Naive thymus-derived CD4-positive, alpha-beta T cell (primary cell): ENCODE data around the gene NETO2. TPM values are rescaled to one million over a fixed set of nuclear protein-coding genes. Genes with fewer than 3 reads are reported as not detected.

ENCODE experiments used
- ATAC-seq: fragments of 150-1000 bp; cut with Tn5 transposase; 2 replicates; pipeline ENCODE4 v1.10.0; 2021; ENCODE audit warnings: mild to moderate bottlenecking, moderate library complexity
- CTCF ChIA-PET: fragments of 350-600 bp; sonication (Branson Sonifier 250); formaldehyde crosslinking; loops from one replicate; lab custom pipeline; 2021; ENCODE audit warnings: antibody characterized with exemption; lab: Charles Lee
- POLR2A ChIA-PET: fragments of 350-600 bp; sonication (Branson Sonifier 250); formaldehyde crosslinking; loops from one replicate; lab custom pipeline; 2021; ENCODE audit warnings: antibody characterized with exemption, inconsistent platforms; lab: Charles Lee
- DNase-seq, 9 donors: peaks; one replicate each; pipeline versions ENCODE4 v3.0.0 to v3.0.0-alpha.2; 2020 to 2022; ENCODE audit warnings: mixed read lengths in 1 of 9
- H3K27ac ChIP-seq: one replicate; pipeline ENCODE4 v1.7.0; 2013; ENCODE audit warnings: mild to moderate bottlenecking, low read depth, low read length, moderate library complexity
- H3K27me3 ChIP-seq, 2 donors: one replicate each; pipeline ENCODE4 v1.7.0; 2013; ENCODE audit warnings: low read length in 2 of 2, mild to moderate bottlenecking in 2 of 2, moderate library complexity in 2 of 2; ENCODE audit not compliant: control insufficient read depth in 2 of 2, insufficient read depth in 2 of 2
- H3K36me3 ChIP-seq, 3 experiments: 1 replicate in 2 of 3; 2 replicates in 1 of 3; pipeline ENCODE4 v1.7.0; 2013; ENCODE audit warnings: low read length in 3 of 3, mild to moderate bottlenecking in 3 of 3, moderate library complexity in 1 of 3; ENCODE audit not compliant: insufficient read depth in 3 of 3, control insufficient read depth in 2 of 3
- H3K4me1 ChIP-seq, 2 donors: one replicate each; pipeline ENCODE4 v1.7.0; 2013; ENCODE audit warnings: low read length in 2 of 2, mild to moderate bottlenecking in 2 of 2, moderate library complexity in 1 of 2; ENCODE audit not compliant: control insufficient read depth in 2 of 2, insufficient read depth in 2 of 2
- H3K4me3 ChIP-seq: 2 replicates; pipeline ENCODE4 v1.7.0; 2013; ENCODE audit warnings: mild to moderate bottlenecking, low read length
- H3K9me3 ChIP-seq, 3 experiments: 1 replicate in 2 of 3; 2 replicates in 1 of 3; pipeline ENCODE4 v1.7.0; 2013; ENCODE audit warnings: low read length in 3 of 3; ENCODE audit not compliant: control insufficient read depth in 2 of 3
- H3K27ac Mint-ChIP-seq, 9 donors: one replicate each; pipeline ENCODE4 v1.8.0; 2020 to 2022; ENCODE audit warnings: mixed read lengths in 9 of 9, mild to moderate bottlenecking in 8 of 9, moderate library complexity in 5 of 9, inconsistent platforms in 2 of 9
- H3K27me3 Mint-ChIP-seq, 5 donors: one replicate each; pipeline ENCODE4 v1.8.0; 2021 to 2022; ENCODE audit warnings: mixed read lengths in 5 of 5, mild to moderate bottlenecking in 1 of 5
- H3K36me3 Mint-ChIP-seq, 5 donors: one replicate each; pipeline ENCODE4 v1.8.0; 2020 to 2022; ENCODE audit warnings: mixed read lengths in 5 of 5, mild to moderate bottlenecking in 3 of 5, inconsistent platforms in 1 of 5
- H3K4me1 Mint-ChIP-seq, 7 donors: one replicate each; pipeline ENCODE4 v1.8.0; 2020 to 2022; ENCODE audit warnings: mixed read lengths in 7 of 7, mild to moderate bottlenecking in 3 of 7, inconsistent platforms in 1 of 7
- H3K4me3 Mint-ChIP-seq, 10 donors: one replicate each; pipeline ENCODE4 v1.8.0; 2020 to 2022; ENCODE audit warnings: mild to moderate bottlenecking in 10 of 10, mixed read lengths in 10 of 10, moderate library complexity in 6 of 10, inconsistent platforms in 2 of 10
- H3K9me3 Mint-ChIP-seq, 11 donors: one replicate each; pipeline ENCODE4 v1.8.0; 2020 to 2022; ENCODE audit warnings: mixed read lengths in 11 of 11, mild to moderate bottlenecking in 4 of 11, inconsistent platforms in 1 of 11, moderate library complexity in 1 of 11
- intact Hi-C, 2 donors: fragments of 100-400 bp; cut with micrococcal nuclease; formaldehyde crosslinking; loops; one replicate each; pipeline ENCODE4 v1.15.1; 2023
- polyA plus RNA-seq, 2 donors: library from polyadenylated mRNA; unstranded; fragments of 300-500 nt; fragmentation: Illumina TruSeq; gene quantifications; one replicate each; pipeline ENCODE4 v1.2.3, GENCODE V29; 2021
- total RNA-seq, 6 experiments: library from RNA in 5 of 6; stranded (reverse) in 5 of 6; gene quantifications; 1 replicate in 5 of 6; 2 replicates in 1 of 6; pipeline ENCODE4 v1.2.3 and lab custom pipeline; 2021 to 2026

NETO2 gene
- total and polyA plus RNA-seq, 7 experiments from 2014 or later: 0.25 to 8.1 (median 0.38) TPM; not detected in 1

DNA sequence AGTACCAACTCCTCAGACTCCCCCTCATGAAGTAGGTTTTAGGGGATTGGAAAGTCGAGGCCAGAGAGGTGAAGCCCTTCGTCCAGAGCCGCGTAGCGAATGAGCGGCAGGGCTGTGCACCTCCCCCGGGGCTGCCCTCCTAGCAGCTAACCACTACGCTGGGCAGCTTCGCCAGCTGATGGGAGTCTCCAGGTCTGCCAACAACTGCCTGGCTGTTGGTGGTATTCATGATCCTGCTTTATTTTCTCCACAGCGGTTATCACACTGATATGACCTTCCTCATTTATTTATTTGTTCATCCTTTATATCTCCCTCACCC is 773 bp upstream of the NETO2 start:
- peaks cover 0 to under 1% (median 0%) of the 10 kb centered on the region in 3 experiments for H3K9me3 ChIP-seq
- H3K36me3 Mint-ChIP-seq: no peaks in the 10 kb centered on the region
- H3K27ac Mint-ChIP-seq: peak overlapping the region in 3 of 9 donors; percentile 4 to 44 (median 41)
- H3K27me3 Mint-ChIP-seq: peaks cover 22 to 37% (median 34%) of the 10 kb centered on the region in 5 donors
- peak overlapping the region; percentile 34 for H3K4me3 ChIP-seq
- H3K4me1 ChIP-seq: peaks cover 10 to 15% of the 10 kb centered on the region in 2 donors
- peaks cover 0 to 12% of the 10 kb centered on the region in 2 donors for H3K27me3 ChIP-seq
- DNase-seq (peak in 2 of 9 donors; percentile 2 to 16), ATAC-seq (no peak)
- intact Hi-C loops: loop anchor here (1.0 to 10.0 kb wide), 13 partner anchors 77 to 1488 kb away; partner anchors contain the start of genes DNAJA2 (in 2 of the 2), C16orf87 (in 1 of the 2), ITFG1 (in 1 of the 2) and N4BP1 (in 1 of the 2)
- CTCF ChIA-PET: no interaction called here
- peaks cover 12 to 23% (median 17%) of the 10 kb centered on the region in 7 donors for H3K4me1 Mint-ChIP-seq
- H3K9me3 Mint-ChIP-seq: peaks cover 0 to 6% (median 0%) of the 10 kb centered on the region in 11 donors
- POLR2A ChIA-PET: no interaction called here
- no peak overlapping the region for H3K27ac ChIP-seq
- H3K36me3 ChIP-seq: no peaks in the 10 kb centered on the region
- H3K4me3 Mint-ChIP-seq: peak overlapping the region; percentile 60 to 82 (median 71)

DNA sequence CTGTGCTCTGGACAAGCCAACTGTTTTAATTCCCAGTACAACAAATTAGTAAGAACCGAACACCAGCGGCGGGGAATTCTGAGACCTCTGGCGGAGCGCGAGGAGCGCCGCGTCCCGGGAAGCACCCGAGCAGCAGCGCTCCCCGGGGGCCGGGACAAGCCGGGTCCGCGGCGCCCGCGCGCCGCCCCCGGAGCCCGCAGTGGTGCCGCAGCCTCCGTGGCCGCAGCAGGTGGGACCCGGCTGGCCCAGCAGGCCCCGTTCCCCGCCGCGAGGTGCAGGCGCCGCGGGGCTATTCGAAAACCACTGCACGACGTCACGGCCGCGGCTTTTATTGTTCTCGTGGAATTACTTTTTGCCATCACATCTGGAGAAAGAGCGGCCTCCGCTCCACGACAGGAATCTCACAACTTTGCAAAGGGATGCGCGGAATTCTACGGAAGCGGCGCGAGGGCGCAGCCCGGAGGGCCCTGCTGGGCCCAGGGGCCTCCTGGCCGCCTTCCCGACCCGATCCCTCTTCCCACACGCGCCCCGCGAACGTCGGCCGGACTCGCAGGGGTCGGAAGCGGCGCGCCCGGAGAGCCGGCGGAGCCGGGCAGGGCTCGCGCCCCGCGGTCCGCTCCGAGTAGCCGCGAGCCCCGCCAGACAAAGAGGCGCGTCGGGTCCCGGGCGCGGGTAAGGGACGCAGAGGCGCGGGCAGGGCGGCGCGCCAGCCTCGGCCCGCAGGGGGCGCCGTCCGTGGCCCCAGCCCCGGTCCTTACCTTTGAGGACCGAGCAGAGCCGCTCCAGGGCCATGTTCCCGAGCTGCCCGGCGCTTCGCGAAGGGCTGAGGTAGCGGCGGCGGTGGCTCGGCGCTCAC is 696 bp downstream of the NETO2 start:
- H3K36me3 Mint-ChIP-seq: no peaks in the 10 kb centered on the region
- H3K4me3 Mint-ChIP-seq: peak overlapping the region in 9 of 10 donors; percentile 72 to 89 (median 85)
- H3K27me3 Mint-ChIP-seq: peaks cover 22 to 37% (median 34%) of the 10 kb centered on the region in 5 donors
- H3K9me3 Mint-ChIP-seq: peaks cover 0 to 5% (median 0%) of the 10 kb centered on the region in 11 donors
- no peak overlapping the region for H3K27ac ChIP-seq
- ChIA-PET POLR2A (no interaction called here), CTCF (interaction anchor here (0.6 to 1.7 kb wide), 3 partner anchors 420 to 1022 kb away, joined by 3 to 10 read pairs (median 4); partner anchors contain the start of gene ABCC12)
- peaks cover 10 to 15% of the 10 kb centered on the region in 2 donors for H3K4me1 ChIP-seq
- ATAC-seq (peak; percentile 74), DNase-seq (peak in 8 of 9 donors; percentile 4 to 82 (median 22))
- intact Hi-C loops: loop anchor here (1.0 to 10.0 kb wide), 18 partner anchors 76 to 1489 kb away; partner anchors contain the start of genes DNAJA2 (in 2 of the 2), C16orf87 (in 1 of the 2), ITFG1 (in 1 of the 2) and LONP2 (in 1 of the 2)
- H3K4me3 ChIP-seq: peak overlapping the region; percentile 8
- H3K4me1 Mint-ChIP-seq: peaks cover 12 to 24% (median 17%) of the 10 kb centered on the region in 7 donors
- peaks cover 0 to 12% of the 10 kb centered on the region in 2 donors for H3K27me3 ChIP-seq
- H3K27ac Mint-ChIP-seq: no peak overlapping the region
- H3K9me3 ChIP-seq: no peaks in the 10 kb centered on the region
- H3K36me3 ChIP-seq: no peaks in the 10 kb centered on the region

DNA sequence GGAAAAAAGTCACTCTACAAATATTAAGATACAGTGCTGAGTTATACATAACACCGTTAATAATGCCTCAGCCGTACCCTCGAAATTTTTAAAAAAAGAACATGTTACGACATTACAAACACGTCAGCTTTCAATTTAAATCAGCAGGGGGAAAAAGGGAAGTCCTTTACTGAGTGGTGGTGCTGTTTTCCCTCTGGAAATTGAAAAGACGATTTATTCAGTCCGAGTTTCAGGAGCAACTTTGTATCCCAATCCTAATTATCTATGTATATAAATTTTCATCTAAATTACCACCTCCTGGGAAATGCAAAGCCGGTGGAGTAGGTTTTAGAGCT is 1.3 kb downstream of the NETO2 start:
- ChIA-PET CTCF (interaction anchor here (0.6 to 1.7 kb wide), 6 partner anchors 194 to 1023 kb away, joined by 3 to 10 read pairs (median 4); partner anchors contain the start of gene ABCC12), POLR2A (no interaction called here)
- H3K4me1 Mint-ChIP-seq: peaks cover 12 to 27% (median 17%) of the 10 kb centered on the region in 7 donors
- H3K27me3 Mint-ChIP-seq: peaks cover 22 to 37% (median 34%) of the 10 kb centered on the region in 5 donors
- peaks cover 0 to 5% (median 0%) of the 10 kb centered on the region in 11 donors for H3K9me3 Mint-ChIP-seq
- H3K27ac Mint-ChIP-seq: peak overlapping the region in 2 of 9 donors; percentile 9 to 20
- peaks cover 0 to 12% of the 10 kb centered on the region in 2 donors for H3K27me3 ChIP-seq
- peak overlapping the region; percentile 62 to 89 (median 84) for H3K4me3 Mint-ChIP-seq
- no peaks in the 10 kb centered on the region for H3K36me3 ChIP-seq
- DNase-seq (peak in 1 of 9 donors; percentile 3), ATAC-seq (no peak)
- H3K27ac ChIP-seq: no peak overlapping the region
- no peaks in the 10 kb centered on the region for H3K9me3 ChIP-seq
- H3K4me1 ChIP-seq: peaks cover 10 to 15% of the 10 kb centered on the region in 2 donors
- peak overlapping the region; percentile 8 for H3K4me3 ChIP-seq
- intact Hi-C loops: loop anchor here (1.0 to 10.0 kb wide), 18 partner anchors 75 to 1490 kb away; partner anchors contain the start of genes DNAJA2 (in 2 of the 2), C16orf87 (in 1 of the 2), ITFG1 (in 1 of the 2) and LONP2 (in 1 of the 2)
- no peaks in the 10 kb centered on the region for H3K36me3 Mint-ChIP-seq

DNA sequence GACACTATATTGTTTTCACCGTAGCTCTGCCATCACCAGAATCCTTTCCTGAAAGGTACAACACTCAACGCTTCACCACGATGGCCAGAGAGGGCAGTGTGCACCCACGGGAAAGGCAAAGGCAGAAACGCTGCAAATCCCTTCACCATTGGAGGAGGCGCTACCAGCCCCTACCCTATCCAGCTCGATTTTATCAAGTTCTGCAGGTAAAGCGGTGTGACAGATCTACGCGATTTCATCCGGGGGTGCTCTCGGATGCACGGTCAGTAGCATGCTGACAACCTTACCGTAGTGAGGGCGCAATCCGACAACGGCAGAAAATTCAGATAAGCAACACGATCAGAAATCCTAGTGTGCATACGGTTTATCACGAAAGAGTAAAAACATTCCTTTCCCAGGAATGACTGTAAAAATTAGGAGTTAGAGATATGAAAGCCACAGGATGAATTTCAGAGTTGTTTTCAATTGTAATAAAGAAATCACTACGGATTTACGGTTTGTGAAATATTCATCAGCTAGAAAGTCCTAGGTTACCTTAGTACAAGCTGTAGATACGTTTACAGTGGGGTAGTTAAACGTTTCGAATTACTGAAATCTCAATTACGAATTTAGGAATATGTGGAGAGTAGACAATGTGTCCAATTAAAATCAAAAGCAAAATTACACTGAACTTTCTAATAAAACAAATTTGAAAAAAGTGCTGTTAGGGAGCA is 1.8 kb downstream of the NETO2 start:
- H3K4me1 ChIP-seq: peaks cover 10 to 15% of the 10 kb centered on the region in 2 donors
- POLR2A ChIA-PET: interaction anchor here (0.6 kb wide), 1 partner anchor 1105 kb away, joined by 7 read pairs; the partner anchor contains the start of gene ABCC11
- CTCF ChIA-PET: interaction anchor here (0.6 to 1.7 kb wide), 11 partner anchors 9 to 1023 kb away, joined by 3 to 10 read pairs (median 4); partner anchors contain the start of gene ABCC12
- ATAC-seq: peak; percentile 86
- H3K27ac ChIP-seq: no peak overlapping the region
- Mint-ChIP-seq H3K4me3 (peak overlapping the region; percentile 72 to 89 (median 84)), H3K36me3 (no peaks in the 10 kb centered on the region), H3K27ac (peak overlapping the region in 2 of 9 donors; percentile 14 to 77), H3K27me3 (peaks cover 22 to 37% (median 34%) of the 10 kb centered on the region in 5 donors), H3K9me3 (peaks cover 0 to 5% (median 0%) of the 10 kb centered on the region in 11 donors), H3K4me1 (peaks cover 12 to 29% (median 17%) of the 10 kb centered on the region in 7 donors)
- H3K27me3 ChIP-seq: peaks cover 0 to 12% of the 10 kb centered on the region in 2 donors
- DNase-seq: peak; percentile 53 to 83 (median 75)
- no peaks in the 10 kb centered on the region for H3K36me3 ChIP-seq
- H3K4me3 ChIP-seq: peak overlapping the region; percentile 30
- intact Hi-C loops: loop anchor here (1.0 to 10.0 kb wide), 24 partner anchors 75 to 1490 kb away; partner anchors contain the start of genes DNAJA2 (in 2 of the 2), LONP2 (in 2 of the 2), C16orf87 (in 1 of the 2) and ITFG1 (in 1 of the 2)
- no peaks in the 10 kb centered on the region for H3K9me3 ChIP-seq

DNA sequence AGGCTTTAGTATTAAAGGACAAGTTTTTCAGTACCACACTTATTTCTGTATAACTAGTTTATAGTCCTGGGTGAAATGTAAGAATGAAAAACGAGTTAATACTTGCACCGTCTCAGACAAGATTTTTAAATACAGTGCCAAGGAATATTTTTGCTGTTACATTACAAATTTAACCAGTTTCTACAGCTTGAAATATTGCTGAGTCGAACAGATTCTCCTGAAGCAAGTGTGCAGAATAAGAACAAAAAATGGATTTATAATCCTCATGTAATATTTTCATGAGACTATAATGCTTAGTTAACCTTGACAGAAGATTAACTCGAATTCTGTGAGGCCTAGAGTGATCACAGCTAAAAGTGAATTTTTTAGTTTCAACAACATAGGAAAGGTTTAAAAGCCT is 3.1 kb downstream of the NETO2 start:
- ChIA-PET POLR2A (no interaction called here), CTCF (interaction anchor here (1.7 kb wide), 1 partner anchor 13 kb away, joined by 5 read pairs; no protein-coding TSS in a partner anchor)
- Mint-ChIP-seq H3K4me1 (peaks cover 12 to 29% (median 17%) of the 10 kb centered on the region in 7 donors), H3K36me3 (no peaks in the 10 kb centered on the region), H3K27me3 (peaks cover 20 to 37% (median 27%) of the 10 kb centered on the region in 5 donors), H3K4me3 (no peak overlapping the region), H3K27ac (no peak overlapping the region), H3K9me3 (peaks cover 0 to 3% (median 0%) of the 10 kb centered on the region in 11 donors)
- no peak overlapping the region for H3K4me3 ChIP-seq
- no peaks in the 10 kb centered on the region for H3K9me3 ChIP-seq
- H3K36me3 ChIP-seq: no peaks in the 10 kb centered on the region
- peaks cover 0 to 12% of the 10 kb centered on the region in 2 donors for H3K27me3 ChIP-seq
- ATAC-seq (no peak), DNase-seq (no peak)
- intact Hi-C loops: loop anchor here (1.0 to 10.0 kb wide), 19 partner anchors 73 to 1492 kb away; partner anchors contain the start of genes DNAJA2 (in 2 of the 2), C16orf87 (in 1 of the 2), LONP2 (in 1 of the 2) and N4BP1 (in 1 of the 2)
- H3K27ac ChIP-seq: no peak overlapping the region
- H3K4me1 ChIP-seq: peaks cover 10 to 15% of the 10 kb centered on the region in 2 donors
